ENCODE data around the gene PRMT2.
"Not testable (repeated sequence)": the region's sequence is repeated elsewhere in the genome, so short reads cannot be mapped to it uniquely, and the experiment has no call there.

PRMT2 gene

DNA sequence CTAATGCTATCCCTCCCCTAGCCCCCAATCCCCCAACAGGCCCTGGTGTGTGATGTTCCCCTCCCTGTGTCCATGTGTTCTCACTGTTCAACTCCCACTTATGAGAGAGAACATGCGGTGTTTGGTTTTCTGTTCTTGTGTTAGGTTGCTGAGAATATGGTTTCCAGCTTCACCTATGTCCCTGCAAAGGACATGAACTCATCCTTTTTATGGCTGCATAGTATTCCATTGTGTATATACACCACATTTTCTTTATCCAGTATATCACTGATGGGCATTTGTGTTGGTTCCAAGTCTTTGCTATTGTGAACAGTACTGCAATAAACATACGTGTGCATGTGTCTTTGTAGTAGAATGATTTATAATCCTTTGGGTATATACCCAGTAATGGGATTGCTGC lies 41.1 kb downstream of the PRMT2 start:
- not testable (repeated sequence) for DNase-seq

DNA sequence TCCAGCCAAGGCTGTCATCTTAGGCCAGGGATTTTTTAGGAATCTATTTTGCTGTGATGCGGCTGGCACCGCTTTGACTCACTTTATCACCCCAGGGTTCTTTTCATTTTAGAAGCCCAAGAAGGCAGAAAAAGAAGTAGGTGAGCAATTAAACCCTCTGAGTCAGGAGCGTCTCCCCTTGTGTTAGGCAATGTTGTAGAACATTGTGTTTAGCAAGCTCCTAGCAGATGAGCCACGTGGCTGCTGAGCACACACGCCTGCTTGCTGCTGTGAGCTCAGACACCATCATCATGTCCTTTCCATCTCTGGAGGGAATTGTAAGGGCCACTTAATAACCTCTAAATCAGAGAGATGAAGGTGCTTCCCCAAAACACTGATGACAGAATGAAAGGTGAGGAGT lies 46.1 kb downstream of the PRMT2 start:
- not testable (repeated sequence) for DNase-seq

DNA sequence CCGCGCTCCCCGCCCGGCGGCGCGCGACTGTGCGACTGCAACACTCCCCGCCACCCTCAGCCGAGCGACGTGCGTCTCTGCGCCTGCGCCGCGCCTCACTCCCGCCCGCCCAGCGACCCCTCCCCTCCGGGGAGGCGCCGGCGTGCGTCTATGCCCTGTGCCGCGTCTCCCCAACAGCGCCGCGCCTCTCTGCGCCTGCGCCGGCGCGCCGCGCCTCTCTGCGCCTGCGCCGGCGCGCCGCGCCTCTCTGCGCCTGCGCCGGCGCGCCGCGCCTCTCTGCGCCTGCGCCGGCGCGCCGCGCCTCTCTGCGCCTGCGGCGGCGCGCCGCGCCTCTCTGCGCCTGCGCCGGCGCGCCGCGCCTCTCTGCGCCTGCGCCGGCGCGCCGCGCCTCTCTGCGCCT lies 63.2 kb downstream of the PRMT2 start:
- DNase-seq, result not testable (repeated sequence)

DNA sequence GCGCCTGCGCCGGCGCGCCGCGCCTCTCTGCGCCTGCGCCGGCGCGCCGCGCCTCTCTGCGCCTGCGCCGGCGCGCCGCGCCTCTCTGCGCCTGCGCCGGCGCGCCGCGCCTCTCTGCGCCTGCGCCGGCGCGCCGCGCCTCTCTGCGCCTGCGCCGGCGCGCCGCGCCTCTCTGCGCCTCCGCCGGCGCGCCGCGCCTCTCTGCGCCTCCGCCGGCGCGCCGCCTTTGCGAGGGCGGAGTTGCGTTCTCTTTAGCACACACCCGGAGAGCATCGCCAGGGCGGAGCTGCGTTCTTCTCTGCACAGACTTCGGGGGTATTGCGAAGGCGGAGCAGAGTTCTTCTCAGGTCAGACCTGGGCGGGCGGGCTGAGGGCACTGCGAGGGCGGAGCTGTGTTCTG lies 63.6 kb downstream of the PRMT2 start:
- not testable (repeated sequence) for DNase-seq

Measured in activated T-cell treated with anti-CD3 and anti-CD28 coated beads for 4 hours (primary cell).